PC-9 (cell line): ENCODE measurements around the gene HDAC7. TPM values are rescaled to one million over a fixed set of nuclear protein-coding genes. Genes with fewer than 3 reads are reported as not detected.

Source experiments
- BruUV-seq: library from RNA; stranded (reverse); fragments of 400-500 nt; replicated peaks from 2 replicates; lab custom pipeline; 2021; lab: Mats Ljungman, UMichigan
- CTCF ChIA-PET: fragments of 300-600 bp; sonication (Branson Sonifier 250); formaldehyde crosslinking; loops from one replicate; lab custom pipeline; 2022; ENCODE audit warnings: antibody characterized with exemption; lab: Charles Lee
- POLR2A ChIA-PET: fragments of 300-600 bp; sonication (Branson Sonifier 250); formaldehyde crosslinking; loops from one replicate; lab custom pipeline; 2022; ENCODE audit warnings: antibody characterized with exemption; ENCODE audit not compliant: unreplicated experiment; lab: Charles Lee
- DNase-seq, 2 experiments: peaks; one replicate each; pipeline versions ENCODE4 v3.0.0 to v3.0.0-alpha.2; 2015 to 2022; ENCODE audit warnings: mixed read lengths in 1 of 2
- H2AFZ ChIP-seq: fragments of 200-600 bp; sonication (generic); 2 replicates; pipeline ENCODE4 v1.8.1; 2017; ENCODE audit warnings: antibody characterized with exemption
- H3F3A ChIP-seq: fragments of 200-600 bp; sonication (generic); 2 replicates; pipeline ENCODE4 v1.8.1; 2017; ENCODE audit warnings: antibody characterized with exemption, mild to moderate bottlenecking, low read depth; ENCODE audit not compliant: insufficient read depth
- H3K27ac ChIP-seq: fragments of 200-600 bp; sonication (generic); 2 replicates; pipeline ENCODE4 v1.6.1; 2016; ENCODE audit warnings: mixed run types
- H3K27me3 ChIP-seq: fragments of 200-600 bp; sonication (generic); 2 replicates; pipeline ENCODE4 v1.6.1; 2016; ENCODE audit warnings: low read depth, mixed run types; ENCODE audit not compliant: insufficient read depth
- H3K36me3 ChIP-seq: fragments of 200-600 bp; sonication (generic); 2 replicates; pipeline ENCODE4 v1.6.1; 2016; ENCODE audit warnings: low read depth, mixed run types
- H3K4me1 ChIP-seq: fragments of 200-600 bp; sonication (generic); replicated peaks from 2 replicates; pipeline ENCODE4 v1.6.1; 2016; ENCODE audit warnings: mixed run types; ENCODE audit not compliant: insufficient read depth
- H3K4me2 ChIP-seq: fragments of 200-600 bp; sonication (generic); 2 replicates; pipeline ENCODE4 v1.6.1; 2017; ENCODE audit warnings: mixed run types
- H3K4me3 ChIP-seq: fragments of 200-600 bp; sonication (generic); 2 replicates; pipeline ENCODE4 v1.6.1; 2016; ENCODE audit warnings: mixed run types
- H3K79me2 ChIP-seq: fragments of 200-600 bp; sonication (generic); 2 replicates; pipeline ENCODE4 v1.6.1; 2017; ENCODE audit warnings: low read depth, mixed run types
- H3K9me2 ChIP-seq: fragments of 200-600 bp; sonication (generic); 2 replicates; pipeline ENCODE4 v1.8.1; 2017; ENCODE audit warnings: mild to moderate bottlenecking; ENCODE audit not compliant: insufficient read depth
- H3K9me3 ChIP-seq: fragments of 200-600 bp; sonication (generic); 2 replicates; pipeline ENCODE4 v1.8.1; 2016; ENCODE audit warnings: low read depth; ENCODE audit not compliant: insufficient read depth
- H4K20me1 ChIP-seq: fragments of 200-600 bp; sonication (generic); 2 replicates; pipeline ENCODE4 v1.8.1; 2017; ENCODE audit not compliant: insufficient read depth
- EZH2 ChIP-seq: fragments of 200-600 bp; sonication (generic); IDR thresholded peaks from 2 replicates; pipeline ENCODE4 v1.8.0; 2017; ENCODE audit warnings: antibody characterized with exemption, low read depth
- intact Hi-C: fragments of 100-400 bp; cut with micrococcal nuclease; formaldehyde crosslinking; loops from one replicate; pipeline ENCODE4 v1.10.0; 2022; ENCODE audit not compliant: unreplicated experiment
- total RNA-seq: library from RNA; stranded (reverse); gene quantifications from 2 replicates; pipeline ENCODE4 v1.2.3, GENCODE V29; 2021
- TF ChIP-seq, protein P1 (sequence below): fragments of 200-600 bp; sonication (generic); conservative IDR thresholded peaks from 2 replicates; pipeline ENCODE4 v1.6.1; 2017; ENCODE audit warnings: mixed run types, antibody characterized with exemption, mild to moderate bottlenecking, moderate library complexity

Gene HDAC7
- total RNA-seq, 1 experiment from 2014 or later = 106 TPM

DNA sequence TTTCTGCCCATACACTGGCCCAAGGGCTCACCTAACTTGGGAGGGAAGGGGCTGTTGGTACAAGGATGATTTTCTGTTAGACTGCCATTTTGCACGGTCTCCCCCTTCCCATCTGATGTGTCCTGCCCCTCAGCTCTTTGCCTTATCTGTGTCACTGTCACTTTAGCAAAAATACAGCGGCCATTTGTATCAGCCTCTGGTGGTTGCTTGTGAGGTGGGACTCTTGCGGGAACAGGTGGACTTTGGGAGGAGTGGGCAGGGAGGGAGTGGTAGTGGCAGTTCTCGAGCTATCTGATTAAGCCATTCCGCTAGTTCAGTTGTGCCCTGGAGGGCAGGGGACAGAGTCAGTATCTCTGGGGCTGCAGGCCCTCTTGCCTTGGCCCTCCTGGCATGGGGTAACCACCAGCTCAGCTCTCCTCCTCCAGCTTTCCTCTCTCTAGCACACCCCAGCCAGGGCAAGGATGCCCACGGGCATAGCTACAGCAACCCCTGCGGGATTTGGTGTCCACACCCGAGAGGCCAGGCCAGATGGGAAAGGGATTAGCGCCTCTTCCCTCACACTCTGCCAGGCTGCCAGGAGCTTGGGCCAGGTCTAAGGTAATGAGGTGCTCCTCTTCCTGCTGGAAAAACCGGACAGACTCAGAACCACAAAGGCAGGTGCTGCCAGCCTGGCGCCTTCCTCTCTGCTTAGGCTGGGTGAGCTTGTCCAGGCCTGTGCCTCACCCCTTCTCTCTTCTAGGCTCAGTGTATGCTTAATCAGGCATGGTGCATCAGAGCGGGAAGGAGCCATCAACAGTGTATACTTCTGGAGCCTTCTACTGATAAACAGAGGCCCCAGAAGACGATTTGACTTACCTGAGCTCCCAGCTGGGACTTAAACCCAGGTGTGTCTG is 38.0 kb downstream of the HDAC7 start:
- Histone ChIP-seq H3K9me3 (no peaks in the 10 kb centered on the region), H3K27ac (0 out of 2 replicates have a peak overlapping the region, but pooled peaks have one; percentile 19), H4K20me1 (no peaks in the 10 kb centered on the region), H3K36me3 (no peaks in the 10 kb centered on the region), H3K9me2 (no peaks in the 10 kb centered on the region), H3K4me1 (peaks cover 39% of the 10 kb centered on the region), H3F3A (peaks cover 64% of the 10 kb centered on the region), H3K79me2 (peaks cover 6% of the 10 kb centered on the region; the same call in 1 of the 2 replicates), H3K4me3 (no peak overlapping the region), H3K27me3 (no peaks in the 10 kb centered on the region), H2AFZ (no peak overlapping the region), H3K4me2 (no peak overlapping the region)
- CTCF ChIA-PET = interaction anchor here (0.6 to 1.8 kb wide), 5 partner anchors 37 to 1452 kb away, joined by 3 to 19 read pairs (median 6); no protein-coding TSS in a partner anchor
- DNase-seq = peak; percentile 63 to 79
- TF ChIP-seq, protein P1, sequence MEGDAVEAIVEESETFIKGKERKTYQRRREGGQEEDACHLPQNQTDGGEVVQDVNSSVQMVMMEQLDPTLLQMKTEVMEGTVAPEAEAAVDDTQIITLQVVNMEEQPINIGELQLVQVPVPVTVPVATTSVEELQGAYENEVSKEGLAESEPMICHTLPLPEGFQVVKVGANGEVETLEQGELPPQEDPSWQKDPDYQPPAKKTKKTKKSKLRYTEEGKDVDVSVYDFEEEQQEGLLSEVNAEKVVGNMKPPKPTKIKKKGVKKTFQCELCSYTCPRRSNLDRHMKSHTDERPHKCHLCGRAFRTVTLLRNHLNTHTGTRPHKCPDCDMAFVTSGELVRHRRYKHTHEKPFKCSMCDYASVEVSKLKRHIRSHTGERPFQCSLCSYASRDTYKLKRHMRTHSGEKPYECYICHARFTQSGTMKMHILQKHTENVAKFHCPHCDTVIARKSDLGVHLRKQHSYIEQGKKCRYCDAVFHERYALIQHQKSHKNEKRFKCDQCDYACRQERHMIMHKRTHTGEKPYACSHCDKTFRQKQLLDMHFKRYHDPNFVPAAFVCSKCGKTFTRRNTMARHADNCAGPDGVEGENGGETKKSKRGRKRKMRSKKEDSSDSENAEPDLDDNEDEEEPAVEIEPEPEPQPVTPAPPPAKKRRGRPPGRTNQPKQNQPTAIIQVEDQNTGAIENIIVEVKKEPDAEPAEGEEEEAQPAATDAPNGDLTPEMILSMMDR = no peak
- TF ChIP-seq EZH2 = no peak
- POLR2A ChIA-PET = interaction anchor here (0.6 to 1.1 kb wide), 5 partner anchors 9 to 1066 kb away, joined by 3 to 11 read pairs (median 4); partner anchors contain the start of genes RAPGEF3 and SLC48A1
- BruUV-seq = no TSS peak
- intact Hi-C loops = loop anchor here (1.0 to 5.0 kb wide), 3 partner anchors 39 to 836 kb away; no protein-coding TSS in a partner anchor

DNA sequence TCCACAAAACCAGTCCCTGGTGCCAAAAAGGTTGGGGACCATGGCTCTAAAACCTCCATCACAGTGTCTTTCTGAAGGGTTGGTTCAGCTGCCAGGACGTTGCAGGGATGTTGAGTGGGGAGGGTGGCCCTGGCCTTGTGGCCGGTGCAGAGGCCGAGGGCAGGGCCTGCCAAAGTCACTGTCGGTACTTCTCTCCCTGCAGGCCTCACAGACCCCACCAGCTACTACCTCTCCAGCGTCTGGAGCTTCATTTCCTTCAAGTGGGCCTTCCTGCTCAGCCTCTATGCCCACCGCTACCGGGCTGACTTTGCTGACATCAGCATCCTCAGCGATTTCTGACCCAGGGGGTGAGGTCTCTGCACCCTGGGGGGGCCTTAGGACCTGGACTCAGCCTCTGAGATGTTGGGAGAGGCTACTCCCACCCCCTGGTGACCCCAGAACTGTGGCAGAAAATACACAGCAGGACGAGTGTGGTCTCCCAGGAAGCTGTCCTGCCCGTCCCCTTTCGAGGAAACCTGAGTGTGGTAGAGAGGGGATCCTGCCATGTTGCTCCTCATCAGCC is 39.7 kb downstream of the HDAC7 start:
- POLR2A ChIA-PET = interaction anchor here (0.7 kb wide), 1 partner anchor 70 kb away, joined by 24 read pairs; no protein-coding TSS in a partner anchor

More for the DNA sequence above, 39.7 kb downstream of the HDAC7 start:
- Histone ChIP-seq H3K79me2 (peaks cover 23% of the 10 kb centered on the region), H3K4me1 (peaks cover 56% of the 10 kb centered on the region), H3F3A (peaks cover 64% of the 10 kb centered on the region), H2AFZ (no peak overlapping the region), H3K9me3 (no peaks in the 10 kb centered on the region), H3K4me3 (no peak overlapping the region), H3K4me2 (no peak overlapping the region), H3K36me3 (no peaks in the 10 kb centered on the region), H4K20me1 (no peaks in the 10 kb centered on the region), H3K27me3 (no peaks in the 10 kb centered on the region), H3K9me2 (no peaks in the 10 kb centered on the region), H3K27ac (no peak overlapping the region)
- TF ChIP-seq, protein P1 = no peak
- TF ChIP-seq EZH2 = no peak
- DNase-seq = no peak
- CTCF ChIA-PET = interaction anchor here (1.0 to 1.7 kb wide), 2 partner anchors 13 to 38 kb away, joined by 4 to 9 read pairs; no protein-coding TSS in a partner anchor
- no TSS peak for BruUV-seq
- intact Hi-C loops = loop anchor here (1.0 to 5.0 kb wide), 3 partner anchors 57 to 837 kb away; no protein-coding TSS in a partner anchor
